Measurements from ENCODE around the gene ITGB1.

The ITGB1 gene

GRCh38 chr10:32950591-32951108 lies 7.4 kb downstream of the ITGB1 start:
- H3K4me3 ChIP-seq (replicated peaks in 1 of 2; ENCODE audit: low read depth in 2 of 2, low read length in 2 of 2), result no peak overlapping the region
- DNase-seq (ENCODE audit: low read depth in 2 of 2), result no peak
- no peak for TF ChIP-seq CTCF (IDR thresholded peaks at IDR 0.05; ENCODE audit: low read depth, low read length)

GRCh38 chr10:32949221-32949678 lies 8.8 kb downstream of the ITGB1 start:
- no peak for TF ChIP-seq CTCF (IDR thresholded peaks at IDR 0.05; ENCODE audit: low read depth, low read length)
- no peak overlapping the region for H3K4me3 ChIP-seq (replicated peaks in 1 of 2; ENCODE audit: low read depth in 2 of 2, low read length in 2 of 2)
- DNase-seq (ENCODE audit: low read depth in 2 of 2), result no peak

- TF ChIP-seq CTCF (IDR thresholded peaks at IDR 0.05; ENCODE audit: low read depth, low read length), result no peak
- no peak for DNase-seq (ENCODE audit: low read depth in 2 of 2)
- no peak overlapping the region for H3K4me3 ChIP-seq (replicated peaks in 1 of 2; ENCODE audit: low read depth in 2 of 2, low read length in 2 of 2)
These were observed 9.6 kb downstream of the ITGB1 start for GRCh38 chr10:32948451-32948850.

GRCh38 chr10:32947586-32947985 lies 10.4 kb downstream of the ITGB1 start:
- DNase-seq (ENCODE audit: low read depth in 2 of 2), result no peak
- H3K4me3 ChIP-seq (replicated peaks in 1 of 2; ENCODE audit: low read depth in 2 of 2, low read length in 2 of 2), result no peak overlapping the region
- no peak for TF ChIP-seq CTCF (IDR thresholded peaks at IDR 0.05; ENCODE audit: low read depth, low read length)

GRCh38 chr10:32946108-32946507 lies 11.9 kb downstream of the ITGB1 start:
- no peak for DNase-seq (ENCODE audit: low read depth in 2 of 2)
- H3K4me3 ChIP-seq (replicated peaks in 1 of 2; ENCODE audit: low read depth in 2 of 2, low read length in 2 of 2), result no peak overlapping the region
- no peak for TF ChIP-seq CTCF (IDR thresholded peaks at IDR 0.05; ENCODE audit: low read depth, low read length)

GRCh38 chr10:32943854-32944661 lies 14.0 kb downstream of the ITGB1 start:
- H3K4me3 ChIP-seq (replicated peaks in 1 of 2; ENCODE audit: low read depth in 2 of 2, low read length in 2 of 2), result no peak overlapping the region
- TF ChIP-seq CTCF (IDR thresholded peaks at IDR 0.05; ENCODE audit: low read depth, low read length), result no peak
- DNase-seq (ENCODE audit: low read depth in 2 of 2), result no peak

All from cardiac fibroblast (primary cell).